Sigmoid colon (tissue), 4 donors: ENCODE data around the gene SIRT3.

Experiments
- EP300 ChIP-seq, 4 donors: sonication (generic); formaldehyde crosslinking; IDR thresholded peaks; one replicate each; pipeline ENCODE4 v1.6.1; 2017; ENCODE audit warnings: antibody characterized with exemption in 4 of 4
- POLR2A ChIP-seq, 2 donors: fragments of 450-650 bp; IDR thresholded peaks; one replicate each; pipeline ENCODE4 v1.6.1; 2016; ENCODE audit warnings: antibody characterized with exemption in 2 of 2, mild to moderate bottlenecking in 2 of 2, moderate library complexity in 2 of 2
- POLR2AphosphoS5 ChIP-seq, 4 donors: sonication (generic); formaldehyde crosslinking; IDR thresholded peaks; one replicate each; pipeline ENCODE4 v1.6.1; 2017; ENCODE audit warnings: antibody characterized with exemption in 4 of 4
- TF ChIP-seq, protein P1 (sequence below), 4 experiments: fragments of 450-650 bp in 3 of 4; fragments of 200-600 bp in 1 of 4; IDR thresholded peaks; one replicate each; pipeline ENCODE4 v1.5.1; 2016 to 2019; ENCODE audit warnings: antibody characterized with exemption in 4 of 4, mild to moderate bottlenecking in 3 of 4, moderate library complexity in 2 of 4

- TF ChIP-seq, protein P1, sequence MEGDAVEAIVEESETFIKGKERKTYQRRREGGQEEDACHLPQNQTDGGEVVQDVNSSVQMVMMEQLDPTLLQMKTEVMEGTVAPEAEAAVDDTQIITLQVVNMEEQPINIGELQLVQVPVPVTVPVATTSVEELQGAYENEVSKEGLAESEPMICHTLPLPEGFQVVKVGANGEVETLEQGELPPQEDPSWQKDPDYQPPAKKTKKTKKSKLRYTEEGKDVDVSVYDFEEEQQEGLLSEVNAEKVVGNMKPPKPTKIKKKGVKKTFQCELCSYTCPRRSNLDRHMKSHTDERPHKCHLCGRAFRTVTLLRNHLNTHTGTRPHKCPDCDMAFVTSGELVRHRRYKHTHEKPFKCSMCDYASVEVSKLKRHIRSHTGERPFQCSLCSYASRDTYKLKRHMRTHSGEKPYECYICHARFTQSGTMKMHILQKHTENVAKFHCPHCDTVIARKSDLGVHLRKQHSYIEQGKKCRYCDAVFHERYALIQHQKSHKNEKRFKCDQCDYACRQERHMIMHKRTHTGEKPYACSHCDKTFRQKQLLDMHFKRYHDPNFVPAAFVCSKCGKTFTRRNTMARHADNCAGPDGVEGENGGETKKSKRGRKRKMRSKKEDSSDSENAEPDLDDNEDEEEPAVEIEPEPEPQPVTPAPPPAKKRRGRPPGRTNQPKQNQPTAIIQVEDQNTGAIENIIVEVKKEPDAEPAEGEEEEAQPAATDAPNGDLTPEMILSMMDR (IDR thresholded peaks at IDR 0.05) = no peak
- TF ChIP-seq POLR2A (IDR thresholded peaks at IDR 0.05) (no peak), POLR2AphosphoS5 (IDR thresholded peaks at IDR 0.05) (no peak), EP300 (IDR thresholded peaks at IDR 0.05) (no peak)
Observed at GRCh38 chr11:199004-199581, 37.0 kb downstream of the SIRT3 start.
